T-helper 22 cell (primary cell): ENCODE measurements around the gene IQSEC1.

Source experiments
- DNase-seq: peaks from one replicate; pipeline ENCODE4 v3.0.0-alpha.2; 2020; ENCODE audit warnings: low read depth

Gene IQSEC1

GRCh38 chr3:13067778-13068177 lies 5.5 kb downstream of the IQSEC1 start:
- no peak for DNase-seq

- DNase-seq = no peak
These were observed 6.4 kb downstream of the IQSEC1 start for GRCh38 chr3:13066834-13067233.

GRCh38 chr3:13066236-13066635 lies 7.0 kb downstream of the IQSEC1 start:
- DNase-seq = no peak

- DNase-seq = no peak
These were observed 7.5 kb downstream of the IQSEC1 start for GRCh38 chr3:13065727-13066126.

GRCh38 chr3:13064964-13065363 lies 8.3 kb downstream of the IQSEC1 start:
- no peak for DNase-seq

GRCh38 chr3:13064159-13064868 lies 8.9 kb downstream of the IQSEC1 start:
- no peak for DNase-seq

- no peak for DNase-seq
These were observed 10.0 kb downstream of the IQSEC1 start for GRCh38 chr3:13063225-13063624.

- no peak for DNase-seq
These were observed 10.6 kb downstream of the IQSEC1 start for GRCh38 chr3:13062647-13063046.

GRCh38 chr3:13060341-13060910 lies 12.8 kb downstream of the IQSEC1 start:
- DNase-seq = no peak

- no peak for DNase-seq
These were observed 14.7 kb downstream of the IQSEC1 start for GRCh38 chr3:13058346-13059120.

GRCh38 chr3:13057282-13058040 lies 15.8 kb downstream of the IQSEC1 start:
- DNase-seq = no peak

- no peak for DNase-seq
These were observed 17.6 kb downstream of the IQSEC1 start for GRCh38 chr3:13055634-13056033.

- DNase-seq = no peak
These were observed 18.6 kb downstream of the IQSEC1 start for GRCh38 chr3:13054341-13055285.

GRCh38 chr3:13053893-13054292 lies 19.3 kb downstream of the IQSEC1 start:
- DNase-seq = no peak

GRCh38 chr3:13053420-13053819 lies 19.8 kb downstream of the IQSEC1 start:
- no peak for DNase-seq

GRCh38 chr3:13052191-13052820 lies 20.9 kb downstream of the IQSEC1 start:
- no peak for DNase-seq

- no peak for DNase-seq
These were observed 21.6 kb downstream of the IQSEC1 start for GRCh38 chr3:13051581-13051980.

GRCh38 chr3:13051066-13051465 lies 22.2 kb downstream of the IQSEC1 start:
- no peak for DNase-seq

- no peak for DNase-seq
These were observed 22.8 kb downstream of the IQSEC1 start for GRCh38 chr3:13050446-13050845.

GRCh38 chr3:13049400-13049799 lies 23.8 kb downstream of the IQSEC1 start:
- DNase-seq = no peak
